Mesothelial cell of epicardium (in vitro differentiated cells): ENCODE results near the gene LAMA3. TPM values are rescaled to one million over a fixed set of nuclear protein-coding genes. Genes with fewer than 3 reads are reported as not detected.

Experiments used
- DNase-seq, 2 experiments: peaks; one replicate each; pipeline ENCODE4 v3.0.0; 2021; ENCODE audit warnings: low spot score in 2 of 2; ENCODE audit not compliant: unreplicated experiment in 2 of 2
- H3K27ac Mint-ChIP-seq: 2 replicates; pipeline ENCODE4 v1.8.0; 2021; ENCODE audit warnings: mixed read lengths
- H3K27me3 Mint-ChIP-seq: 2 replicates; pipeline ENCODE4 v1.8.0; 2021; ENCODE audit warnings: low read depth, mixed read lengths
- H3K36me3 Mint-ChIP-seq: 2 replicates; pipeline ENCODE4 v1.8.0; 2021; ENCODE audit warnings: mixed read lengths
- H3K4me1 Mint-ChIP-seq: 2 replicates; pipeline ENCODE4 v1.8.0; 2021; ENCODE audit warnings: mixed read lengths
- H3K4me3 Mint-ChIP-seq: 2 replicates; pipeline ENCODE4 v1.8.0; 2021; ENCODE audit warnings: mild to moderate bottlenecking, moderate library complexity, mixed read lengths
- H3K9me3 Mint-ChIP-seq: 2 replicates; pipeline ENCODE4 v1.8.0; 2021; ENCODE audit warnings: mixed read lengths
- CTCF ChIP-seq: fragments of 200-600 bp; sonication (generic); IDR thresholded peaks from one replicate; pipeline ENCODE4 v1.5.0; 2021; ENCODE audit warnings: antibody characterized with exemption; ENCODE audit not compliant: unreplicated experiment
- total RNA-seq: library from RNA; stranded (reverse); gene quantifications from 3 replicates; pipeline ENCODE4 v1.2.1, GENCODE V29; 2021

Gene LAMA3
- total RNA-seq, 1 donor from 2014 or later, result 6.7 TPM

- Mint-ChIP-seq H3K36me3 (no peaks in the 10 kb centered on the region), H3K27me3 (peaks cover 80% of the 10 kb centered on the region)
Measured at GRCh38 chr18:23664674-23665073, 24.6 kb upstream of the LAMA3 start.

GRCh38 chr18:23667114-23667513 is 22.1 kb upstream of the LAMA3 start:
- H3K9me3 Mint-ChIP-seq, result no peaks in the 10 kb centered on the region
- H3K27me3 Mint-ChIP-seq, result peaks cover 76% of the 10 kb centered on the region
- no peak overlapping the region for H3K4me3 Mint-ChIP-seq

More at GRCh38 chr18:23664674-23665073, 24.6 kb upstream of the LAMA3 start:
- no peak for TF ChIP-seq CTCF
- Mint-ChIP-seq H3K4me3 (no peak overlapping the region), H3K27ac (no peak overlapping the region), H3K9me3 (no peaks in the 10 kb centered on the region), H3K4me1 (peaks cover 8% of the 10 kb centered on the region)
- DNase-seq, result no peak

GRCh38 chr18:23668731-23669130 is 20.5 kb upstream of the LAMA3 start:
- no peaks in the 10 kb centered on the region for H3K36me3 Mint-ChIP-seq
- no peak for DNase-seq
- H3K27me3 Mint-ChIP-seq, result peaks cover 72% of the 10 kb centered on the region
- H3K4me1 Mint-ChIP-seq, result no peaks in the 10 kb centered on the region
- H3K27ac Mint-ChIP-seq, result no peak overlapping the region
- TF ChIP-seq CTCF, result no peak
- H3K4me3 Mint-ChIP-seq, result no peak overlapping the region
- H3K9me3 Mint-ChIP-seq, result no peaks in the 10 kb centered on the region

More at GRCh38 chr18:23667114-23667513, 22.1 kb upstream of the LAMA3 start:
- DNase-seq, result no peak
- no peaks in the 10 kb centered on the region for H3K36me3 Mint-ChIP-seq
- H3K4me1 Mint-ChIP-seq, result peaks cover 5% of the 10 kb centered on the region
- TF ChIP-seq CTCF, result no peak
- no peak overlapping the region for H3K27ac Mint-ChIP-seq

GRCh38 chr18:23669202-23669766 is 20.0 kb upstream of the LAMA3 start:
- Mint-ChIP-seq H3K9me3 (no peaks in the 10 kb centered on the region), H3K4me3 (no peak overlapping the region), H3K27ac (no peak overlapping the region), H3K36me3 (no peaks in the 10 kb centered on the region), H3K27me3 (peaks cover 72% of the 10 kb centered on the region), H3K4me1 (no peaks in the 10 kb centered on the region)
- DNase-seq, result no peak
- no peak for TF ChIP-seq CTCF

GRCh38 chr18:23669804-23670405 is 19.3 kb upstream of the LAMA3 start:
- Mint-ChIP-seq H3K27ac (no peak overlapping the region), H3K27me3 (peaks cover 69% of the 10 kb centered on the region), H3K36me3 (no peaks in the 10 kb centered on the region), H3K4me1 (no peaks in the 10 kb centered on the region), H3K9me3 (no peaks in the 10 kb centered on the region), H3K4me3 (no peak overlapping the region)
- DNase-seq, result no peak
- TF ChIP-seq CTCF, result no peak

- Mint-ChIP-seq H3K27ac (peak overlapping the region; percentile 68), H3K4me3 (no peak overlapping the region), H3K27me3 (peaks cover 60% of the 10 kb centered on the region), H3K36me3 (no peaks in the 10 kb centered on the region), H3K4me1 (no peaks in the 10 kb centered on the region), H3K9me3 (no peaks in the 10 kb centered on the region)
- no peak for DNase-seq
- TF ChIP-seq CTCF, result no peak
Measured at GRCh38 chr18:23671564-23671963, 17.7 kb upstream of the LAMA3 start.
